Panc1 (cell line): Measurements from ENCODE around the gene PDE3B. TPM values are rescaled to one million over a fixed set of nuclear protein-coding genes. Genes with fewer than 3 reads are reported as not detected.

ENCODE experiments used
- ATAC-seq: fragments of 200-7000 bp; cut with Tn5 transposase; 2 replicates; pipeline ENCODE4 v1.9.1; 2020; ENCODE audit warnings: mild to moderate bottlenecking, moderate library complexity
- BruUV-seq: library from RNA; stranded (reverse); fragments of 400-500 nt; replicated peaks from 2 replicates; lab custom pipeline; 2021; lab: Mats Ljungman, UMichigan
- CTCF ChIA-PET: fragments of 300-600 bp; sonication (Branson Sonifier 250); formaldehyde crosslinking; loops from one replicate; lab custom pipeline; 2022; ENCODE audit warnings: antibody characterized with exemption; lab: Charles Lee
- POLR2A ChIA-PET: fragments of 300-600 bp; sonication (Branson Sonifier 250); formaldehyde crosslinking; loops from one replicate; lab custom pipeline; 2022; ENCODE audit warnings: antibody characterized with exemption; lab: Charles Lee
- DNase-seq: peaks from one replicate; pipeline ENCODE4 v3.0.0-alpha.2; 2010; ENCODE audit warnings: low read depth, low spot score
- H3K27ac ChIP-seq: 2 replicates; pipeline ENCODE4 v1.5.1; 2011; ENCODE audit warnings: mild to moderate bottlenecking, low read length, inconsistent platforms
- H3K27me3 ChIP-seq: fragments of 200-500 bp; sonication (Bioruptor generic); 2 replicates; pipeline ENCODE4 v1.6.0; 2014; ENCODE audit warnings: low read length, inconsistent platforms; ENCODE audit not compliant: control insufficient read depth, insufficient read depth
- H3K36me3 ChIP-seq: fragments of 200-500 bp; sonication (Bioruptor generic); 2 replicates; pipeline ENCODE4 v1.5.1; 2014; ENCODE audit warnings: inconsistent platforms, mild to moderate bottlenecking, low read length, moderate library complexity; ENCODE audit not compliant: control insufficient read depth, insufficient read depth
- H3K4me1 ChIP-seq: 2 replicates; pipeline ENCODE4 v1.5.1; 2011; ENCODE audit warnings: inconsistent platforms, mild to moderate bottlenecking, low read length, moderate library complexity; ENCODE audit not compliant: control insufficient read depth, insufficient read depth
- H3K4me3 ChIP-seq, 2 experiments: 2 replicates each; pipeline ENCODE4 v1.5.1; 2011 to 2012; ENCODE audit warnings: low read depth in 2 of 2, low read length in 2 of 2, mild to moderate bottlenecking in 2 of 2, inconsistent platforms in 1 of 2, moderate library complexity in 1 of 2
- H3K9me3 ChIP-seq: fragments of 200-500 bp; sonication (Bioruptor generic); 2 replicates; pipeline ENCODE4 v1.5.1; 2014; ENCODE audit warnings: low read depth, mild to moderate bottlenecking, inconsistent platforms, low read length, moderate library complexity; ENCODE audit not compliant: control insufficient read depth, insufficient read depth
- CTCF ChIP-seq: fragments of 450-650 bp; IDR thresholded peaks from 2 replicates; pipeline ENCODE4 v1.5.1; 2017; ENCODE audit warnings: mild to moderate bottlenecking
- POLR2AphosphoS5 ChIP-seq: IDR thresholded peaks from 2 replicates; pipeline ENCODE4 v1.6.1; 2012; ENCODE audit warnings: mild to moderate bottlenecking, low read depth, low read length, moderate library complexity
- REST ChIP-seq, 2 experiments: IDR thresholded peaks; 2 replicates each; pipeline ENCODE4 v1.6.1; 2011 to 2012; ENCODE audit warnings: low read depth in 2 of 2, control low read depth in 1 of 2, low read length in 1 of 2, mild to moderate bottlenecking in 1 of 2, moderate library complexity in 1 of 2; ENCODE audit not compliant: insufficient read depth in 1 of 2
- SIN3A ChIP-seq: IDR thresholded peaks from 2 replicates; pipeline ENCODE4 v1.6.1; 2012; ENCODE audit warnings: low read depth, mild to moderate bottlenecking, low read length, moderate library complexity, borderline replicate concordance; ENCODE audit not compliant: insufficient read depth
- TCF7L2 ChIP-seq: IDR thresholded peaks from 2 replicates; pipeline ENCODE4 v1.6.1; 2011; ENCODE audit warnings: mild to moderate bottlenecking, low read depth, low read length, inconsistent platforms
- in situ Hi-C: cut with HindIII; loops from 2 replicates; pipeline ENCODE4 v1.10.0; 2016; ENCODE audit warnings: low sequenced_read_pairs, low pct_unique_long_range_greater_than_20kb
- intact Hi-C: fragments of 100-400 bp; cut with micrococcal nuclease; formaldehyde crosslinking; loops from one replicate; pipeline ENCODE4 v1.10.0; 2022; ENCODE audit not compliant: unreplicated experiment
- total RNA-seq: library from RNA; stranded (reverse); gene quantifications from one replicate; pipeline ENCODE4 v1.2.1, GENCODE V29; 2021; ENCODE audit not compliant: unreplicated experiment

Gene PDE3B
- total RNA-seq, 1 experiment from 2014 or later = 33.0 TPM

GRCh38 chr11:14641801-14642200 lies 1.8 kb upstream of the PDE3B start:
- no peak for DNase-seq
- Histone ChIP-seq H3K36me3 (no peaks in the 10 kb centered on the region; the same call in 1 of the 2 replicates), H3K27me3 (no peaks in the 10 kb centered on the region), H3K4me3 (no peak overlapping the region), H3K27ac (peak overlapping the region; percentile 85; the same call in 1 of the 2 replicates), H3K9me3 (no peaks in the 10 kb centered on the region), H3K4me1 (peaks cover 17% of the 10 kb centered on the region)
- no peak for TF ChIP-seq CTCF
- no peak for TF ChIP-seq TCF7L2
- no peak for TF ChIP-seq REST (IDR thresholded peaks at IDR 0.05; ENCODE audit: insufficient read depth in 1 of 2, low read depth in 2 of 2, low read length in 1 of 2)
- no peak for TF ChIP-seq POLR2AphosphoS5
- intact Hi-C loops = loop anchor here (5.0 to 10.0 kb wide), 3 partner anchors 113 to 253 kb away; partner anchors contain the start of genes CYP2R1 and PSMA1
- in situ Hi-C loops = no loop called here
- CTCF ChIA-PET = no interaction called here
- POLR2A ChIA-PET = no interaction called here
- ATAC-seq = no peak
- BruUV-seq = no TSS peak

- no peak for ATAC-seq
- POLR2A ChIA-PET = interaction anchor here (0.6 kb wide), 1 partner anchor 50 kb away, joined by 3 read pairs; no protein-coding TSS in a partner anchor
- no TSS peak for BruUV-seq
- in situ Hi-C loops = no loop called here
- Histone ChIP-seq H3K4me1 (peaks cover 20% of the 10 kb centered on the region), H3K9me3 (no peaks in the 10 kb centered on the region), H3K27me3 (no peaks in the 10 kb centered on the region), H3K27ac (peak overlapping the region; percentile 85), H3K36me3 (no peaks in the 10 kb centered on the region; the same call in 1 of the 2 replicates), H3K4me3 (peak overlapping the region; percentile 76 to 91)
- CTCF ChIA-PET = no interaction called here
- intact Hi-C loops = loop anchor here (5.0 to 10.0 kb wide), 3 partner anchors 112 to 252 kb away; partner anchors contain the start of genes CYP2R1 and PSMA1
- TF ChIP-seq REST (IDR thresholded peaks at IDR 0.05; ENCODE audit: insufficient read depth in 1 of 2, low read depth in 2 of 2, low read length in 1 of 2) = no peak
- no peak for TF ChIP-seq POLR2AphosphoS5
- TF ChIP-seq SIN3A = no peak
- no peak for TF ChIP-seq TCF7L2
- no peak for TF ChIP-seq CTCF
- DNase-seq = no peak
These were observed 1.2 kb upstream of the PDE3B start for GRCh38 chr11:14642453-14642852.
